ENCODE results near the gene AGBL3. TPM values are rescaled to one million over a fixed set of nuclear protein-coding genes. Genes with fewer than 3 reads are reported as not detected.

The AGBL3 gene
- total and polyA plus RNA-seq, 2 of the 8 experiments (the other 6 are each of a cell fraction or from before 2014, with no cell fraction given): 1.1 to 1.9 TPM

GRCh38 chr7:135109562-135109961 is 123.3 kb downstream of the AGBL3 start:
- Histone ChIP-seq H4K5ac (ENCODE audit: insufficient read length, low read depth, low read length) (no peak overlapping the region), H3K23ac (ENCODE audit: insufficient read length) (no peak overlapping the region), H2AK5ac (ENCODE audit: low read depth, low read length) (no peak overlapping the region), H3K79me1 (ENCODE audit: low read depth, low read length) (no peaks in the 10 kb centered on the region), H3K14ac (ENCODE audit: insufficient read length) (no peak overlapping the region), H3K27me3 (replicated peaks in 1 of 4; ENCODE audit: control insufficient read depth in 3 of 4, extremely low read depth in 1 of 4, insufficient read depth in 3 of 4, low read length in 3 of 4) (no peaks in the 10 kb centered on the region), H2BK20ac (ENCODE audit: low read length) (no peak overlapping the region), H2BK12ac (ENCODE audit: low read depth, low read length) (no peak overlapping the region), H3K27ac (ENCODE audit: low read depth, low read length) (no peak overlapping the region), H2BK120ac (replicated peaks; ENCODE audit: low read depth, low read length) (no peak overlapping the region), H3K9me3 (ENCODE audit: insufficient read depth in 2 of 2, low read depth in 1 of 2, low read length in 1 of 2) (no peaks in the 10 kb centered on the region), H3K9ac (replicated peaks in 1 of 4; ENCODE audit: extremely low read depth in 1 of 4, low read depth in 3 of 4, low read length in 3 of 4) (no peak overlapping the region), H3K4me3 (ENCODE audit: extremely low read depth in 1 of 4, insufficient read depth in 2 of 4, low read depth in 3 of 4, low read length in 4 of 4) (no peak overlapping the region), H3K56ac (replicated peaks; ENCODE audit: insufficient read length, low read depth, low read length) (no peak overlapping the region), H3K79me2 (ENCODE audit: control insufficient read depth in 1 of 2, insufficient read depth in 2 of 2, low read length in 2 of 2) (no peaks in the 10 kb centered on the region), H3K4ac (replicated peaks; ENCODE audit: insufficient read length, low read depth, low read length) (no peak overlapping the region), H2AFZ (ENCODE audit: low read length) (no peak overlapping the region), H4K8ac (ENCODE audit: extremely low read depth, insufficient read depth, low read length) (no peak overlapping the region), H3K23me2 (ENCODE audit: low read depth, low read length) (no peaks in the 10 kb centered on the region), H4K91ac (replicated peaks; ENCODE audit: insufficient read length, low read length) (no peak overlapping the region), H3K18ac (ENCODE audit: extremely low read depth, low read length) (peak overlapping the region; percentile 19; the same call in 1 of the 2 replicates), H3K36me3 (ENCODE audit: control insufficient read depth in 2 of 4, insufficient read depth in 4 of 4, low read length in 3 of 4) (no peaks in the 10 kb centered on the region), H2BK5ac (ENCODE audit: low read depth, low read length) (no peak overlapping the region), H3K4me2 (ENCODE audit: insufficient read depth in 1 of 2, low read depth in 2 of 2, low read length in 2 of 2) (no peak overlapping the region), H4K20me1 (replicated peaks in 1 of 2; ENCODE audit: control insufficient read depth in 1 of 2, insufficient read depth in 2 of 2, low read length in 2 of 2) (no peaks in the 10 kb centered on the region), H2BK15ac (ENCODE audit: low read length) (no peak overlapping the region), H3K4me1 (replicated peaks in 1 of 4; ENCODE audit: control insufficient read depth in 3 of 4, insufficient read depth in 4 of 4, low read length in 3 of 4) (no peaks in the 10 kb centered on the region)
- CTCF ChIA-PET (ENCODE audit: partially characterized antibody): interaction anchor here (0.8 to 1.1 kb wide), 4 partner anchors 39 to 385 kb away, joined by 3 to 5 read pairs (median 4); no protein-coding TSS in a partner anchor
- FAIRE-seq: no peak
- TF ChIP-seq KDM4A (IDR thresholded peaks at IDR 0.05; ENCODE audit: low read depth, low read length, severe bottlenecking): no peak
- no peak for TF ChIP-seq CBX5 (IDR thresholded peaks at IDR 0.05; ENCODE audit: low read depth, low read length)
- no peak for TF ChIP-seq SIRT6 (IDR thresholded peaks at IDR 0.05; ENCODE audit: low read length)
- TF ChIP-seq EGR1 (IDR thresholded peaks at IDR 0.05; ENCODE audit: borderline replicate concordance, low read depth, low read length): no peak
- no peak for TF ChIP-seq MAFK (IDR thresholded peaks at IDR 0.05; ENCODE audit: low read depth, low read length)
- no peak for TF ChIP-seq TCF12 (IDR thresholded peaks at IDR 0.05; ENCODE audit: low read depth, low read length)
- TF ChIP-seq SAP30 (IDR thresholded peaks at IDR 0.05; ENCODE audit: insufficient read depth, insufficient replicate concordance, low read length): no peak
- TF ChIP-seq HDAC6 (IDR thresholded peaks at IDR 0.05; ENCODE audit: low read depth, low read length): no peak
- TF ChIP-seq, protein P1, sequence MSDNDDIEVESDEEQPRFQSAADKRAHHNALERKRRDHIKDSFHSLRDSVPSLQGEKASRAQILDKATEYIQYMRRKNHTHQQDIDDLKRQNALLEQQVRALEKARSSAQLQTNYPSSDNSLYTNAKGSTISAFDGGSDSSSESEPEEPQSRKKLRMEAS (IDR thresholded peaks at IDR 0.05): no peak
- no peak for TF ChIP-seq SRF (IDR thresholded peaks at IDR 0.05; ENCODE audit: low read depth, low read length)
- no peak for TF ChIP-seq CEBPB (IDR thresholded peaks at IDR 0.05; ENCODE audit: low read depth, low read length)
- TF ChIP-seq ATF3 (IDR thresholded peaks at IDR 0.05; ENCODE audit: insufficient read depth, low read depth, low read length): no peak
- DNase-seq (ENCODE audit: low read depth in 1 of 2, low spot score in 2 of 2): no peak
- POLR2A ChIA-PET (ENCODE audit: partially characterized antibody): interaction anchor here (1.4 kb wide), 1 partner anchor 122 kb away, joined by 3 read pairs; no protein-coding TSS in a partner anchor
- 85% methylated on average over 4 of the region's 4 CpGs; no CpG with 5 or more reads in 1 of the 2 experiments for WGBS, 2 experiments (ENCODE audit: extremely low coverage in 1 of 2, insufficient coverage in 1 of 2, insufficient read length in 1 of 2, insufficient replicate concordance in 2 of 2, low coverage in 1 of 2, low lambda C conversion rate in 2 of 2, missing lambda C conversion rate in 1 of 2)

Data from H1 (cell line).